GM23248 (cell line): ENCODE results near the gene LRRC75A.

Experiments
- EZH2 ChIP-seq: fragments of 200-600 bp; sonication (generic); IDR thresholded peaks from 2 replicates; pipeline ENCODE4 v1.6.1; 2018; ENCODE audit warnings: antibody characterized with exemption, mild to moderate bottlenecking; ENCODE audit not compliant: insufficient read depth, poor library complexity, severe bottlenecking
- EZH2phosphoT487 ChIP-seq: fragments of 200-600 bp; sonication (generic); IDR thresholded peaks from 2 replicates; pipeline ENCODE4 v1.6.1; 2018; ENCODE audit warnings: antibody characterized with exemption, moderate library complexity, mild to moderate bottlenecking, low read depth; ENCODE audit not compliant: insufficient read depth

DNA sequence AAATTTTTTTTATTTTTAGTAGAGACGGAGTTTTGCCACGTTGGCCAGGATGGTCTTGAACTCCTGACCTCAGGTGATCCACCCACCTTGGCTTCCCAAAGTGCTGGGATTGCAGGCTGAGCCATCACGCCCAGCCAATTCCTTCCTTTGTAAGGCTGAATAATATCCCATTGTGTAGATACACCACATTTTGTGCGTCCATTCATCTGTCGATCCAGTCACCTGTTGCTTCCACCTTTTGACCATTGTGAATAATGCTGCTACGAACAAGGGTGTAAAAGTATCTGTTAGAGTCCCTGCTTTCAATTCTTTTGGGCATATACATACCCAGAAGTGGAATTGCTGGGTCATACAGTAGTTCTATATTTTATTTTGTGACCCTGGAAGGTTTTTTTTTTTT, 61.3 kb downstream of the LRRC75A start:
- TF ChIP-seq EZH2phosphoT487 (no peak), EZH2 (no peak)
